Left lobe of liver (tissue), 2 donors: Measurements from ENCODE around the gene DNAH11. TPM values are rescaled to one million over a fixed set of nuclear protein-coding genes. Genes with fewer than 3 reads are reported as not detected.
"Not testable (repeated sequence)": the region's sequence is repeated elsewhere in the genome, so short reads cannot be mapped to it uniquely, and the experiment has no call there.

Source experiments
- ATAC-seq: fragments of 200-7000 bp; cut with Tn5 transposase; one replicate; pipeline ENCODE4 v1.9.1; 2020; ENCODE audit warnings: mild to moderate bottlenecking, moderate library complexity
- DNase-seq: peaks from one replicate; pipeline ENCODE4 v3.0.0-alpha.2; 2020; ENCODE audit warnings: low spot score
- total RNA-seq: library from RNA; stranded (reverse); gene quantifications from one replicate; pipeline ENCODE4 v1.2.1, GENCODE V29; 2021
- donor health status: DM: no; HTN: no; CAD: no; lungs with moderate emphysema.
- donor health status: DM: no; HTN: yes; CAD: no.

Gene DNAH11
- total RNA-seq, 1 donor from 2014 or later: 1.7 TPM

- DNase-seq: no peak
- no peak for ATAC-seq
Measured at GRCh38 chr7:21766218-21766617, 223.4 kb downstream of the DNAH11 start.

- DNase-seq (peak; percentile 65), ATAC-seq (peak; percentile 100)
Measured at GRCh38 chr7:21767300-21767900, 224.6 kb downstream of the DNAH11 start.

- no peak for ATAC-seq
- DNase-seq: no peak
Measured at GRCh38 chr7:21768279-21768678, 225.4 kb downstream of the DNAH11 start.

GRCh38 chr7:21771266-21771665, 228.4 kb downstream of the DNAH11 start:
- ATAC-seq (no peak), DNase-seq (no peak)

GRCh38 chr7:21771906-21772610, 229.2 kb downstream of the DNAH11 start:
- ATAC-seq (no peak), DNase-seq (no peak)

DNA sequence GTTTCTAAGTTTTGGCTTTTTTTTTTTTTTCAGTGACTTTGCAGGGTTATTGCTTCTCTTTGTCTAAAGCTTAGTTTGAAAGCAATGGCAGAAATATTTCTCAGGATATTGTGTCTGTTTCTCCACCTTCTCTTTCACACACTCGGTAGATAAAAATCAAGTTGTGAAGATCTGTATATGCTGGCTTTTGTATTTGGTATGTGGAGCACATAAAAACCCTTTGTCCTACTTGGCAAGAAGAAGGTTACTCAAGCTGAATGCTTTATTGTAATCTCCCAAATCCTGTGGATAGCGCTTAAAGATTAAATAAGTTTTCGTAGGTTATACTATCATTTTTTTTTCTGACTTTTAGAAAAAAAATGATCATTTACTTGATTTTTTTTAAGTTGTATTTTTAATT, 230.5 kb downstream of the DNAH11 start:
- DNase-seq: no peak
- ATAC-seq: no peak

- no peak for ATAC-seq
- DNase-seq: no peak
Measured at GRCh38 chr7:21777921-21778320, 235.1 kb downstream of the DNAH11 start.

GRCh38 chr7:21778953-21779352, 236.1 kb downstream of the DNAH11 start:
- ATAC-seq: no peak

GRCh38 chr7:21782996-21783395, 240.2 kb downstream of the DNAH11 start:
- DNase-seq (no peak), ATAC-seq (no peak)

More at GRCh38 chr7:21778953-21779352, 236.1 kb downstream of the DNAH11 start:
- DNase-seq: no peak

GRCh38 chr7:21784989-21785388, 242.2 kb downstream of the DNAH11 start:
- ATAC-seq (no peak), DNase-seq (no peak)

GRCh38 chr7:21805791-21806190, 263.0 kb downstream of the DNAH11 start:
- peak; percentile 80 for ATAC-seq
- no peak for DNase-seq

DNA sequence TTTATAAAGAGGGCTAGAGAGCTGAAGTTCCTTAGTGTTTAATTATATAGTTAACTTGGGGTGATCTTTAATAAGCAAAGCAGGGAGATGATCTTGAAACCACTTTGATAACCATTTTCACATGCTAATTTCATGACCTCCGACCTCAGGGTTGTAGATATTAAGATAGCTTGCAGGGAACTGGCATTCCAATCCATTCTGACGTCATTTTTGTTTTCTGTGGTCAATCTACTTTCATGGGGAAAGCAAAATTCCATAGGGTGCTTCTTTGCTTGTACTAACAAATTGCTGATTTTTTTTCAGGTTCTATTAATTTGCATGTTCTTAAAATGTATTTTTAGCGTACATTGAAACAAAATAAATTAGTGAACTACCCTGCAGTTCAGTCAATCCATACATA, 263.5 kb downstream of the DNAH11 start:
- DNase-seq (no peak), ATAC-seq (no peak)

DNA sequence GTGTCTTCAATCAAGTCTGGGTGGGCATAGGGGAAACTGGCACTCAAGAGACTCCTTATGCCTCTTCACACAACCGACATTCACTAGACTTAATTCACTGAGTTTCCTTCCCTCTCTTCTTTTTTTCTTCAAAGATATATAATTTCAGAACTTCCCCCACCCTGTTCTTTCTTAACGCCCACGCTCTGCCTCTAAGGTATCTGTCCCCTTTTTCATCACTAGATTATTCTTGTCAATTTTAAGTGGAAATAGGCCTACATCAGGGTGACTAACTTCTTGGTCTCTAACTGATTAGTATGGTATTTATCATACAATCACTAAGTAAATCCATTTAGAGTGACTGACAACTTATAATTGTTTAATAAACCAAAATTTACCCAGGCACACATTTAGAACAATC, 276.2 kb downstream of the DNAH11 start:
- ATAC-seq (no peak), DNase-seq (no peak)

- DNase-seq: no peak
- no peak for ATAC-seq
Measured at GRCh38 chr7:21828841-21829240, 286.0 kb downstream of the DNAH11 start.

DNA sequence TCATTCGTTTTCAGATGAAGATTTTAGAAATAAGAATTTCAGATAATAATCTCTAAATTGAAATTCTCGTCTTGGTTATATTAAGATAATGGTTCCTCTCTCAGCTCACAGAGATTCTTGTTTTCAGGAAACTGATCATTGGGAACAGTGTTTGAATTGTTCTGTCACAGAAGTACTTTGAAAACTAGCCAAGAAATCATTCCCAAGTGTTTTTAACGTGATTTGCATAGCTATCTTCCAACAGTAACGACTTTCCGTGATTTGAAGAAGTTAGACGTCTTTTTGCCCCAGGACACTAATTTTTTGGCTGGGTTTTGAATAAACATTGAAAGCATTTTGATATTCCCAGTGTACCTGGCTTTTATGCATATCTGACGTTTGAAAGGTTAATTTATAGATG, 286.9 kb downstream of the DNAH11 start:
- no peak for DNase-seq
- no peak for ATAC-seq

- ATAC-seq: peak; percentile 42
- DNase-seq: no peak
Measured at GRCh38 chr7:21844742-21845141, 301.9 kb downstream of the DNAH11 start.

- ATAC-seq (no peak), DNase-seq (no peak)
Measured at GRCh38 chr7:21850531-21851285, 307.9 kb downstream of the DNAH11 start.

DNA sequence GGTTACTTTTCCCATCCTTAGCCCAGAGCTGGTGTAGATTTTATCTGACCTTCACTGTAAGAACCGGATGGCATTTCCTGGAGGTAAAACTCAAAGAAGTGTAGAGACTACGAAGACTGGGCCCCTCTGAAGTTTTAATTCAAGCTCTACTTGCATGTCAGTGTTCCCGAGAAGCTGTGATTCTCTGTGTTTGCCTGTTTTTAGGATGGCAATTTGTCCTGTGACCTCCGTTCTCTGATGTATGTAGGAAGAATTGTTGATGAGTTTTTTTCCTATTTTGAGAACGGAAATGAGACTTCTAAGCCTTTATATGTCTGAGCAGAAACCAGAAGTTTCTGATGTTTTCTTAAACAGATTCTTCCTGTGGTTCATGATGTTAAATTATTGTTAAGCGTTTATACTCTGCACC, 308.7 kb downstream of the DNAH11 start:
- ATAC-seq (no peak), DNase-seq (no peak)

DNA sequence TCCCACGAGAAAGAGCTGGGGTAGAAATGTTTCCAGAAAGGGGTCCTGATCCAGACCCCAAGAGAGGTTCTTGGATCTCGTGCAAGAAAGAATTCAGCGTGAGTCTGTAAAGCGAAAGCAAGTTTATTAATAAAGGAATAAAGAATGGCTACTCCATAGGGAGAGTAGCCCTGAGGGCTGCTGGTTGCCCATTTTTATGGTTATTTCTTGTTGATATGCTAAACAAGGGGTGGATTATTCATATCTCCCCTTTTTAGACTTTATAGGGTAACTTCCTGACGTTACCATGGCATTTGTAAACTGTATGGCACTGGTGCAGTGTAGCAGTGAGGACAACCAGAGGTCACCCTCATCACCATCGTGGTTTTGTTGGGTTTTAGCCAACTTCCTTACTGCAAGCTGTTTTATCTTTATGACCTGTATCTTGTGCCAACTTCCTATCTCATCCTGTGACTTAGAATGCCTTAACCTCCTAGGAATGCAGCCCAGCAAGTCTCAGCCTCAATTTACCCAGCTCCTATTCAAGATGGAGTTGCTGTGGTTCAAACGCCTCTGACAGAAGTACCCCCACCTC, 322.9 kb downstream of the DNAH11 start:
- not testable (repeated sequence) for DNase-seq, ATAC-seq

GRCh38 chr7:21866731-21867130, 323.9 kb downstream of the DNAH11 start:
- ATAC-seq: no peak
- DNase-seq: no peak

- ATAC-seq (no peak), DNase-seq (no peak)
Measured at GRCh38 chr7:21867226-21867625, 324.4 kb downstream of the DNAH11 start.
